B cell (primary cell): ENCODE measurements around the gene DLG2. TPM values are rescaled to one million over a fixed set of nuclear protein-coding genes. Genes with fewer than 3 reads are reported as not detected.

Experiments used
- ATAC-seq: fragments of 200-7000 bp; cut with Tn5 transposase; one replicate; pipeline ENCODE4 v1.10.0; 2021; ENCODE audit warnings: low read depth, mild to moderate bottlenecking, moderate number of reproducible peaks, moderate library complexity
- CTCF ChIA-PET: fragments of 350-600 bp; sonication (Branson Sonifier 250); formaldehyde crosslinking; loops from one replicate; lab custom pipeline; 2021; ENCODE audit warnings: antibody characterized with exemption, inconsistent platforms; lab: Charles Lee
- POLR2A ChIA-PET: fragments of 350-600 bp; sonication (Branson Sonifier 250); formaldehyde crosslinking; loops from one replicate; lab custom pipeline; 2021; ENCODE audit warnings: antibody characterized with exemption; lab: Charles Lee
- DNase-seq: peaks from one replicate; pipeline ENCODE4 v3.0.0; 2013
- H2AFZ ChIP-seq: 2 replicates; pipeline ENCODE4 v1.6.1; 2012; ENCODE audit warnings: mild to moderate bottlenecking, low read depth, low read length; ENCODE audit not compliant: insufficient read depth, poor library complexity, severe bottlenecking
- H3K27ac ChIP-seq, 2 donors: 1 replicate in 1 of 2; 2 replicates in 1 of 2; pipeline ENCODE4 v1.5.1; 2012 to 2013; ENCODE audit warnings: low read length in 2 of 2, mild to moderate bottlenecking in 2 of 2, moderate library complexity in 1 of 2
- H3K27me3 ChIP-seq, 4 experiments: fragments of 200-600 bp in 1 of 4; sonication (generic) in 1 of 4; replicated peaks in 1 of 4; 1 replicate in 2 of 4; 2 replicates in 2 of 4; pipeline versions ENCODE4 v1.6.1 to v1.7.0; 2013 to 2016; ENCODE audit warnings: low read length in 3 of 4, mild to moderate bottlenecking in 2 of 4, mixed read lengths in 1 of 4, moderate library complexity in 1 of 4; ENCODE audit not compliant: insufficient read depth in 4 of 4, control insufficient read depth in 3 of 4; ENCODE audit errors: control extremely low read depth in 1 of 4
- H3K36me3 ChIP-seq, 2 experiments: replicated peaks in 1 of 2; 1 replicate in 1 of 2; 2 replicates in 1 of 2; pipeline versions ENCODE4 v1.6.1 to v1.7.1; 2013; ENCODE audit warnings: low read length in 1 of 2; ENCODE audit not compliant: insufficient read depth in 2 of 2, control insufficient read depth in 1 of 2; ENCODE audit errors: control extremely low read depth in 1 of 2, extremely low read depth in 1 of 2
- H3K4me1 ChIP-seq, 2 donors: fragments of 200-600 bp in 1 of 2; sonication (generic) in 1 of 2; 1 replicate in 1 of 2; 2 replicates in 1 of 2; pipeline versions ENCODE4 v1.5.1 to v1.6.1; 2013 to 2017; ENCODE audit warnings: low read length in 2 of 2; ENCODE audit not compliant: control insufficient read depth in 2 of 2, insufficient read depth in 2 of 2
- H3K4me2 ChIP-seq: replicated peaks from 2 replicates; pipeline ENCODE3; 2012; ENCODE audit warnings: mild to moderate bottlenecking, low read depth, low read length; ENCODE audit not compliant: poor library complexity, severe bottlenecking
- H3K4me3 ChIP-seq, 5 experiments: fragments of 200-600 bp in 1 of 5; sonication (generic) in 1 of 5; 1 replicate in 3 of 5; 2 replicates in 2 of 5; pipeline versions ENCODE4 v1.5.1 to v1.7.0; 2011 to 2016; ENCODE audit warnings: low read length in 4 of 5, mild to moderate bottlenecking in 4 of 5, low read depth in 2 of 5, control low read depth in 1 of 5, moderate library complexity in 1 of 5; ENCODE audit not compliant: insufficient read depth in 1 of 5; ENCODE audit errors: control extremely low read depth in 1 of 5, extremely low read depth in 1 of 5
- H3K79me2 ChIP-seq: fragments of 200-600 bp; sonication (generic); one replicate; pipeline ENCODE4 v1.6.0; 2016; ENCODE audit warnings: low read length; ENCODE audit not compliant: control insufficient read depth, insufficient read depth
- H3K9ac ChIP-seq: fragments of 200-600 bp; sonication (generic); 2 replicates; pipeline ENCODE4 v1.6.1; 2017; ENCODE audit warnings: mild to moderate bottlenecking, low read length, moderate library complexity
- H3K9me3 ChIP-seq, 3 donors: one replicate each; pipeline versions ENCODE4 v1.6.1 to v1.7.1; 2013; ENCODE audit warnings: low read length in 2 of 3; ENCODE audit not compliant: control insufficient read depth in 2 of 3, insufficient read depth in 1 of 3; ENCODE audit errors: control extremely low read depth in 1 of 3
- H4K20me1 ChIP-seq: 2 replicates; pipeline ENCODE4 v1.6.0; 2012; ENCODE audit warnings: mild to moderate bottlenecking, low read length; ENCODE audit not compliant: insufficient read depth, control insufficient read depth, poor library complexity, severe bottlenecking
- H3K27ac Mint-ChIP-seq: one replicate; pipeline ENCODE4 v1.8.0; 2021; ENCODE audit warnings: mixed read lengths
- H3K27me3 Mint-ChIP-seq: one replicate; pipeline ENCODE4 v1.8.0; 2021; ENCODE audit warnings: mixed read lengths
- H3K4me1 Mint-ChIP-seq: one replicate; pipeline ENCODE4 v1.8.0; 2021; ENCODE audit warnings: mixed read lengths
- H3K4me3 Mint-ChIP-seq: one replicate; pipeline ENCODE4 v1.8.0; 2021; ENCODE audit warnings: mixed read lengths
- H3K9me3 Mint-ChIP-seq: one replicate; pipeline ENCODE4 v1.8.0; 2022; ENCODE audit warnings: mixed read lengths; ENCODE audit not compliant: insufficient read depth
- EZH2 ChIP-seq: IDR thresholded peaks from 2 replicates; pipeline ENCODE4 v1.6.1; 2012; ENCODE audit warnings: borderline replicate concordance, low read depth, mild to moderate bottlenecking, moderate library complexity, low read length; ENCODE audit not compliant: insufficient read depth, poor library complexity, severe bottlenecking
- WGBS: methylation state at CpG from one replicate; pipeline ENCODE4 v1.1.5; 2013; ENCODE audit warnings: missing lambda C conversion rate; ENCODE audit not compliant: insufficient coverage; 5-methylcytosine and 5-hydroxymethylcytosine counted together
- intact Hi-C: fragments of 100-400 bp; cut with micrococcal nuclease; formaldehyde crosslinking; loops from one replicate; pipeline ENCODE4 v1.10.0; 2022
- polyA plus RNA-seq: library from polyadenylated mRNA; depleted of rRNA; stranded (reverse); fragments of >200 nt; gene quantifications from 2 replicates; pipeline ENCODE4 v1.2.3, GENCODE V29; 2012
- total RNA-seq, 2 donors: library from RNA; stranded (reverse); fragments of 120-200 nt in 1 of 2; gene quantifications; 1 replicate in 1 of 2; 2 replicates in 1 of 2; pipeline versions ENCODE4 v1.2.3 to v1.2.4, GENCODE V29; 2013 to 2022
- TF ChIP-seq, protein P1 (sequence below): fragments of 200-600 bp; IDR thresholded peaks from one replicate; pipeline ENCODE4 v1.8.0; 2022; ENCODE audit warnings: antibody characterized with exemption, mild to moderate bottlenecking

The DLG2 gene
- total and polyA plus RNA-seq, 2 donors (not counting 1 experiment from before 2014, with no cell fraction given) = 0.54 to 5.4 TPM

DNA sequence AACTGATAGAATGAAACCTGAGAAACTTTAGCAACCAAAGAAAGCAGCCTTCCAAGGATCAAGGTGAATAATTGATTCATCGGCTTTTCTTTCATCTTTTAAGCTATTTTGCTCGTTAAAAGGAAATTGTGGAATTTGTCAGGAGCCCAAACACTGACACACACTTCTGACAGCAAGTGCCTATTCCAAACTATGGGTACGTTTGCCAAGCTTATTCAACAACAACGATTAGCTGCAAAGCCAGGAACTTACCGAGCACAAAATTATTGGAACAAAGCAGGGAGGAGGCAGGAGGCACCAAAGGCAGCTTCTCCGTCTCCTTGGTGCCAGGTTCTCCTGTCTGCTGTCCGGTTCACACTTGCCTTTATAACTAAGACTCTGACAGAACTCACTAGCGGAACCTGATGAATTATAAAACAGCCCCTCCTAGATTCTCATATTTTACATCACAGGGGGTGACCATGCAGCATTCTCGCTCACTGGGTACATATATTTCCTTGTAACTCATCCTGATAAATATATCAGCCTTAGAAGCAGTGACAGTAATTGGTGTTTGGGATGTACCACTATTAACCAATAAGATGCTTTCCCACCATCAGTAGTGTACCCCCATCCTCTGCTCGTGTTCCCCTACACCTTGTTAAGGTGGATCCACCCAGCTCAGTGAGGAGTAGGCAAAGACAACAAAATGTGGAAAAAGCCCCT is 1945.1 kb downstream of the DLG2 start:
- WGBS = 80% methylated on average over 7 of the region's 10 CpGs

More for the DNA sequence above, 1945.1 kb downstream of the DLG2 start:
- peak overlapping the region; percentile 85 for H3K4me3 Mint-ChIP-seq
- intact Hi-C loops = no loop called here
- H3K9ac ChIP-seq = peak overlapping the region; percentile 44
- no peaks in the 10 kb centered on the region for H3K9me3 Mint-ChIP-seq
- no peaks in the 10 kb centered on the region for H4K20me1 ChIP-seq
- peaks cover 0 to 13% of the 10 kb centered on the region in 2 donors for H3K4me1 ChIP-seq
- ChIA-PET POLR2A (no interaction called here), CTCF (interaction anchor here (0.9 to 1.4 kb wide), 2 partner anchors 41 to 390 kb away, joined by 3 to 4 read pairs; no protein-coding TSS in a partner anchor)
- H3K36me3 ChIP-seq = no peaks in the 10 kb centered on the region
- peak overlapping the region in 2 of 5 experiments; percentile 35 to 42 for H3K4me3 ChIP-seq
- ATAC-seq (no peak), DNase-seq (no peak)
- TF ChIP-seq, protein P1, sequence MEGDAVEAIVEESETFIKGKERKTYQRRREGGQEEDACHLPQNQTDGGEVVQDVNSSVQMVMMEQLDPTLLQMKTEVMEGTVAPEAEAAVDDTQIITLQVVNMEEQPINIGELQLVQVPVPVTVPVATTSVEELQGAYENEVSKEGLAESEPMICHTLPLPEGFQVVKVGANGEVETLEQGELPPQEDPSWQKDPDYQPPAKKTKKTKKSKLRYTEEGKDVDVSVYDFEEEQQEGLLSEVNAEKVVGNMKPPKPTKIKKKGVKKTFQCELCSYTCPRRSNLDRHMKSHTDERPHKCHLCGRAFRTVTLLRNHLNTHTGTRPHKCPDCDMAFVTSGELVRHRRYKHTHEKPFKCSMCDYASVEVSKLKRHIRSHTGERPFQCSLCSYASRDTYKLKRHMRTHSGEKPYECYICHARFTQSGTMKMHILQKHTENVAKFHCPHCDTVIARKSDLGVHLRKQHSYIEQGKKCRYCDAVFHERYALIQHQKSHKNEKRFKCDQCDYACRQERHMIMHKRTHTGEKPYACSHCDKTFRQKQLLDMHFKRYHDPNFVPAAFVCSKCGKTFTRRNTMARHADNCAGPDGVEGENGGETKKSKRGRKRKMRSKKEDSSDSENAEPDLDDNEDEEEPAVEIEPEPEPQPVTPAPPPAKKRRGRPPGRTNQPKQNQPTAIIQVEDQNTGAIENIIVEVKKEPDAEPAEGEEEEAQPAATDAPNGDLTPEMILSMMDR = no peak
- no peak for TF ChIP-seq EZH2
- peak overlapping the region; percentile 56 for H3K4me2 ChIP-seq
- H3K4me1 Mint-ChIP-seq = peaks cover 21% of the 10 kb centered on the region
- peaks cover 63% of the 10 kb centered on the region for H3K27me3 Mint-ChIP-seq
- H3K27ac ChIP-seq = no peak overlapping the region
- H2AFZ ChIP-seq = no peak overlapping the region
- H3K27me3 ChIP-seq = peaks cover 0 to 13% (median 2%) of the 10 kb centered on the region in 4 experiments
- no peaks in the 10 kb centered on the region for H3K79me2 ChIP-seq
- no peaks in the 10 kb centered on the region for H3K9me3 ChIP-seq
- H3K27ac Mint-ChIP-seq = no peak overlapping the region
